ENCODE data around the gene SLC6A13. TPM values are rescaled to one million over a fixed set of nuclear protein-coding genes. Genes with fewer than 3 reads are reported as not detected.
"Not testable (repeated sequence)": the region's sequence is repeated elsewhere in the genome, so short reads cannot be mapped to it uniquely, and the experiment has no call there.

The SLC6A13 gene
- polyA plus RNA-seq, 3 donors, result 44.2 to 60.0 (median 57.2) TPM

DNA sequence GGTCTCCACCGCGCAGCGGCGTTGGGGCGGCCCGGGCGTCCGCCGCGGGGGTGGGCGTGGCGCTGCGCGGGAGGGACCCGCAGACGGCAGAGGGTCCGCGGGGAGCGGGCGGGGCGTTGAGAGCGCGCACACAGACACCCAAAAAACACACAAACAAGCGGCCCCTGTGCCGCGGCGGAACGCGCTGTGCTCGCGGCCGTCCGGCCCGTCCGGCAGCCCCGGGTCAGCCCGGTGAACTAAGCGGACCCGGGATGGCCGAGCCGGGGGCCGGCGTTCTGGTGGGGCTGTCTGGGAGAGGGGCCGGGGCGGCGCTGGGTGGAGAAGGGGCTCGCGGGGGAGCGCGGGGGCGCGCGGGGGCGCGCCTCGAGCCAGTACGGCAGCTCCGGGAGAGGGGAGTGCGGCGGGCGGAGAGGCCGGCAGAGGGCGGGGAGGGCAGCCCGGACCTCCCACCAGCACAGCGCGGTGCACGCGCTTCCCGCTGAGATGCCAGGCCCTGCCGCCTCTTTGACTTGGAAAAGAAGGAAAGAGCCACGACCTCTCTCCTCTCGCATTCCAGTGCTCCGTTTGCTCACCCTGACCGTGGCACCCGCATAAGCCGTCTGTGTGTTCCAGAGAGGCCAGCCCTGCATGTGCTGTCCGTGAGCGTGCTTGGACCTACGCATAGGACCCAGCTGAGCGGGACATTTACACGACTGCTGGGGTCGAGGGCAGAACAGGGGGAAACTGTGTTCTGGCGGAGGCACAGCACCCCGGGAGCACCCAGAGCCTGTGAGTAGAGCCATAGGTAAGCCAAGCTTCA, 59.0 kb downstream of the SLC6A13 start:
- DNase-seq, result no peak

DNA sequence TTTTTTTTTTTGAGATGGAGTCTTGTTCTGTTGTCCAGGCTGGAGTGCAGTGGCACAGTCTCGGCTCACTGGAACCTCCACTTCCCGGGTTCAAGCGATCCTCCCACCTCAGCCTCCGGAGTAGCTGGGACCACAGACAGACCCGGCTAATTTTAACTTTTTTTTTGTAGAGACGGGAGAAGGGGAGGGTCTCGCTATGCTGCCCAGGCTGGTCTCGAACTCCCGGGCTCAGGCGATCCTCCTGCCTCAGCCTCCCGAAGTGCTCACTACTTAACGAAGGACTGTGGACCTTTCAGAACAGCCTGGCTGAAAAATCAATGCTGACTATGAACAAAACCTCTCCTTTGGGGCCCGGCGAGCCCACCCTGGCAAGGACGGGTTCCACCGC, 59.6 kb downstream of the SLC6A13 start:
- no peak for DNase-seq

DNA sequence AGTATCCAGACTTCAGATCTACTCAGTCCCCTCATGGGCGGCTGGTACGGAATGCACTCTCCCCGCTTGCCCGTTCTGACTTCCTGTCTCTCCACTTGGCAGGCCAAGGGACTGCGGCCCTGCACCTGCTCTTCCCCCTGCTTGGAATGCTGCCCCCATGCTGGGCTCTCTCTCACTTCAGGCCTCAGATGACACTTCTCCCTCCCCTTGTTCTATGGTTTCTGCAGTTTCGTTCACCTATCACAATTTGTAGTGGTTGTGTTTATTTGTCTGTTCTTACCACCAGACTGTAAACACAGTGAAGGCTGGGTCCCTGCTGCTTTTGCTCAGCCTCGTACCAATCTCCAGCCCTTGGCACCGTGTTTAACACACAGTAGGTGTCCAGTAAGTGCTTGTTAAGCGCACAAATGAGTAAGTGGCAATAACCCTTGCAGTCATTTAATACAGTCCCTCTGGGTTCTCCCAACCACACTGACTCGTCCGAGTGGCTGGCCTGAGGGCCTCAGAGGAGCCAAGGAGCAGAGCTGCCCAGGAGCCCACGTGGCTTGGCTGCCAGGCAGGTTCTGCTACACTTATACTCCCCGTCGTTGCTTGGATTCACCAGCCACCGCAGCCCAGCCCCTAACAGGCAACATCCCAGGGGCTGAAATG, 60.4 kb downstream of the SLC6A13 start:
- DNase-seq, result no peak

DNA sequence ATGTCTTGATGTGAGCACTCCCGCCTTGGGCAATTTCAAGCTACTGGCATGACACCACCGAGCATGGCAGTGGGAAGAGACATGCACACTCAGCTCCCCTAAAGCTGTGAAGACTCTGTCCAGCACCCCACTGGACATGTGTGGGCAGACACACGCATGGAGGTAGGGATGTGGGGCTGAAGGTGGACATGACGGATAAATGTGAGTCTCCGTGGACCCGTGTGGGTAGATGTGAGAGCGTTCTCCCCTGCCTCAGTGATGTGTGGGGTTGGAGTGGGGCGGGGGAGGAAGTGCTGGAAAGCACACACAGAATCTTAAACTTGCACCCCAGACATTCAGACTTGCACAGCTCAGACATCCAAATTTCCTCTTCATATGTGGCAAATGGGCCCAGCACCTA, 61.3 kb downstream of the SLC6A13 start:
- DNase-seq, result no peak

DNA sequence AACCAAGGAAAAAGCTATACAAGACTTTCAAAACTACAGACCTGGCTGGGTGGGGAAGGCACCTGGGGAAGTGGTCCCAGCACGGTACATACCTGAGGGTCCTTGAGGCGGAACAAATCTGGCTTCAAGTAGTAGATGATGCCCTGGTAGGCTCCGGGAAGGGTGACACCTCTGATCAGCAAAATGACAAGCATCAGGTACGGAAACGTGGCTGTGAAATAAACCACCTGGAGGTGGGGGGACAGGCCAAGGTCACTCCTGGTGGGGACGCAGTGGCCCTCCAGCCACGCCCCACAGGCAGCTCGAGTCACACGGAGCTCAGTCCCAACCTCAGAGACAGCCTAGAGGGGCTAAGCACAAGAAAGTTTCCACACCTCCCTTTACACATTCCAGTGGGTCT, 63.9 kb downstream of the SLC6A13 start:
- DNase-seq, result no peak

DNA sequence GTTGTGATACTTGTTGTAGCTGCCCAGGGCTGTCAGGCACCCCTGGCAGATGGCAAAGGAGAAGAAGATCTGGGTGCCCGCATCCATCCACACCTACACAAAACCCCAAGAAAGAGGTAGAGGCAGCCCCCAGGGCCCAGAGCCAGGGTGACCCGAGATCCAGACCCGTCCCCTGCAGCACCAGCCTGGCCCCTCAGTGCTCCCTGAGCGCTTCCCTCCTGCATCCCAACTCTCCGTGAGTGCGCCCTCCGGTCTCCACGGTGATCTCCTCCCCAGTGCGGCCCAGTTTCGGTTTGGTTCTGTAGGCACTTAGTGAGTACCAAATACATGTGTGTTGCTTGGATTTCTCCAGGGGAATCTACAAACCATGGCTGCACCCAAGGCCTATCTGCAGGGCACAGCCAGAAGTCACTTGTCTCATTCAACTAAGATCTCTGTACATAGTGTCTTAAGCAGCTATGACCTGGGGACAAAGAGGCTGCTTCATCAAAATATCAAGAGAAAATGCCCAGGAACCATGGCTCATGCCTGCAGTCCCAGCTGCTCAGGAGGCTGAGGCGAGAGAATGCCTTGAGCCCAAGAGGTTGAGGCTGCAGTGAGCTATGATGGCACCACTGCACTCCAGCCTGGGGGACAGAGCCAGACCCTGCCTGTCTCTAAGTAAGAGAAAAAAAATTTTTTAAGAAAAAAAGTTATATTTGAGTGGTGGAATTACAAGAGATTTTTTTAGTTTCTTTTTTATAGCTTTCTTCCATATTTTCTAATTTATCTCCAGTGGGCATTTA, 64.5 kb downstream of the SLC6A13 start:
- no peak for DNase-seq

DNA sequence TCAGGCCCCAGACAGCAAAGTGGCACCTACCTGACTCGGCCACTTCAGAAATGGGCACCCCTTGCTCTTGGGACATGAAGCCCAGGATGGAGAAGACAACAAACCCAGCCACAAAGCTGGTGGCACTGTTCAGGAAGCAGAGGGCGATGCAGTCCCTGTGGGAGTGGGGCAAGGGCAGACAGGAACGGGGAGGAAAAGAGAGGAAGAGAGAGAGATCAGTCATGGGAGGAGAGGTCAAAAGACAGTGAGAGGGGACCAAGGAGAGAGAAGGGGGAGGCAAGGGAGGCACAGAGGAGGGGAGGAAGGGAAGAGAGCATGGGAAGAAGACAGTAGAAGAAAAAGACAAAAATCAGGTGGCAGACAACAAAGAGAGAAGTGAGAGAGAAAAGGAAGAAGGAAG, 65.3 kb downstream of the SLC6A13 start:
- no peak for DNase-seq

DNA sequence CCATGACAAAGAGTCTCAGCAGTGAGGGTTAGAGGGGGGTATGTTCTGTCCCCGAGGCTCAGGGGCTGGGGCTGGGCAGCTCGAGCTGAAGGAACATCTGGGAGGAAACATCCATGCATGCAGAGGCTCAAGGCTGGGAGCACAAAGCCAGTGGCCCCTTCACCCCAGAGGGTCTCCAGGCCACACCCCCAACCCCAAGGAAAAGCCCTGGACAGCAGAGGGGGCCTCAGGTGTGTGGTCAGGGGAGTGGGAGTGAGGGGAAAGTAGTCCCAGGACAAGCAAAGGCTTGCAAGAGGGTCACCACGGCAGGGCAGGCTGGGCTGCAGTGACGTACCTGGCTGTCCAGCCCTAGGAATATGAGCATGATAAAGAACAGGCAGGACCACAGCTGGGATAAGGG, 66.2 kb downstream of the SLC6A13 start:
- no peak for DNase-seq

DNA sequence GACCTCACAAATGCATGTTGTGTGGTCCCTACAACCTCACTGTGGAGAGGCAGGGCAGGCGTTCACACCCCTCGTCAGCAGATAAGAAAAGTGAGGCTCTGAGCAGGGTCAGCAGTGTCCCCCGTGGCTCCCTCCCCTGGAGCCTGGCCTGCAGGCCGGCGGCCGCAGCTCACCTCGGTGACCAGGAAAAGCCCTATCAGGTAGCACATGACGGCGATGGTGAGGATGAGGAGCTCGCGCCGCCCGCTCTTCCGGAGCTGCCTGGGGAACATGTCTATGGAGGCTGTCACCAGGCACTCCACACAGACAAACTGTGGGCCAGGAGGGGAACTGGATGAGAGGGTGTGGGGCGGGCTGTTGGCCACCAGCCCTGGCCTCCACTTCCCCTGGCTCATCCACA, 66.7 kb downstream of the SLC6A13 start:
- no peak for DNase-seq

DNA sequence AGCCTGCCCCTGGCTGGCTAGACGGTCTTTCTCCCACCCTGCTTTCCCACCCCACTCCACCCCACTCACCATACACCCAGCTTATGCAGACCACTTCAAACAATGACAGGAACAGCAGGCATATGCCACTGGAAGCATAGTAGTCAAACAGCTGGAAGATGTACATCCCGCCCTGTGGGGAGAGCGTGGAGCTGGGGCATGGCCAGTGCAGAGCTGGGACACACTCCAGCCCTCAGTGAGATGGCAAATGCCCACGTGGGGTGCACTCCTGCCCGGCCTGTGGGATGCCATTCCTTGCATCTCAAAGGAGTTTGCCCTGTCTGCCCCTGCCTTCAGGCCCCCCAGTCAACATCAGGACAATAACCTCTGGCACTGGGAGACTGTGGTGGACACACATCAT, 67.5 kb downstream of the SLC6A13 start:
- DNase-seq, result no peak

DNA sequence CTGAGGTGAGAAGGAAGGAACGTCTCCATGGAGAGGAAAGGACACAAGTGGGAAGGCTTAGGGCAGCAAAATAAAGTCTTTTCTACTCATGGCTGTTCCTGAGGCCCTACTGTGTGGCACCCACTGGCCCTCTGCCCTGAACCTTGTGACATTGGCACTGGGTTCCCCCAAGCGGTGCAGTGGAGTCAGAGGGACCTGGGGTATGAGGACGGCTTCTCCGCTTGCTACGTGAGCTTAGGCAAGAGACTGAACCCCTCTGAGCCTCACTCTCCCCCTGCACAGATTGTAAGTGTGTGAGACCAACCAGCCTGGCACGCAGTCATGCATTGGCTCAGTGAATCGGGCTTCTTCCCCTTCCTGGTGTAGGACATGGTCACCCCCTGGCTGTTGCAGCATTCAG, 68.4 kb downstream of the SLC6A13 start:
- no peak for DNase-seq

DNA sequence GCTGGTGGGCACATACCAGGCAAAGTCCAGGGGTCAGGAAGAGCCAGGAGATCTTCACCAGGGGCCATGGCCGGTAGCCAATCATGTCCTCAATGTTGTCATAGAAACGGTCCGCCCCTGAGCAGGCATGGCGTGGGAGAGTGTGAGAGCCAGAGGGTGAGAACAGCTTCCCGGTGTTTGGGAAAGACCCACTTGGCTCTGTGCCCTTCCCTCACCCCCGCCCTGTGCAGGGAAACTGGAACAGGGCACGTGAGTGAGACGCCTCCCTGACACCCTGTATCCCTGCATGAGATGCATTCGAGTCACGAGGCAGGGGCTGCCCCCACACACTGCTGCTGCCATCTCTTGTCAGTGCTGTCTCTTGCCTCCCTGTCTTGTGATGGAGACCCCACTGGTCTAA, 69.4 kb downstream of the SLC6A13 start:
- DNase-seq, result no peak

DNA sequence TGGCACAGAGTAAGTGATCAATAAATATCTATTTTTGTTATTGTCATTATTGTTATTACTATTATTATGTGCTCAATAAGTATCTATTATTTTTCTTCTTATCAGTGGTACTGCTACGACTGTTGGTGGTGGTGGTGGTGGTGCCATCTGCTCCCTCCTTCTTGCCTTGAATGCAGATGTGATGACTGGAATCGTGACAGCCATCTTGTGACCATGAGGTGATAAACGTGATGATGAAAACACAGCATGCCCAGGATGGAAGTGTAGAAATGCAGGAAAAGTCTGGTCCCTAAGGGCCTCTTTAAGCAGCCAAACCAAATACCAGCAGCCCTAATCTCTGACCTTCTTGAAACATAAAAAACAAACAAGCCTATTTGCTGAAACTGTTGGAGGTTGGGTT, 71.1 kb downstream of the SLC6A13 start:
- no peak for DNase-seq

DNA sequence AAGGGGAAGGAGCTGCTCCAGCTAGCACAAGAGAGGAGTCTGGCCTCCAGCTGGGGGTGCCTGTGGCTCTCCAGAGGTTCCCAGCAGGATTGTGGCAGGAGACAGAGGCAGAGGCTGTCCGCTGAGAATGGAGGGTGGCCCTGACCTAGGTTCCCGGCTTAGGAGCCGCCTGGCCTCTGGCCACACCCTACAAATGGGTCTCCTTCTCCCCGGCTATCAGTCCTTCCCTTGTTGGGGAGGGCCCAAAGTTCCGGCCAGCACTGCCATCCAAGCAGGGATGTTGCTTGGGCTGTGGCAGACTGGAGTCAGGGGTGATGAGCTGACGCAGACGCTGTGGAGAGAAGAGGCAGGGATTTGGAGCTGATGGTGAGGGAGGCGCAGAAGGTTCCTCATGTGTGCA, 71.8 kb downstream of the SLC6A13 start:
- DNase-seq, result no peak

DNA sequence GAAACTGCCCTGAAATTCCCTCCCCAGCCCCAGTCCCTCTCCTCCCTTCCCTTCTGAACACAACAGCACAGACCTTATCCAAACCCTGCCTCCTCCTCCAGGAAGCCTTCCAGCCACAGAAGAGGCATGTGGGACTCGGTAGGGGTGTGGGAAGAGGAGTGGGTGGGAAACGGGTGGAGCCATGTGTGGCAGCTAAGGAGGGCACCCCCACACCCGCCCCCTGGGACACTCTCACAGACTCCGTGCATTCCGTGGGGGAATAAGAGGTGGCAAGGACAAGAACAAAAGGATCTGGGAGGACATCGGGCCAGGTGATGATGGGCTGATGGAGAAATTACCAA, 73.0 kb downstream of the SLC6A13 start:
- no peak for DNase-seq

DNA sequence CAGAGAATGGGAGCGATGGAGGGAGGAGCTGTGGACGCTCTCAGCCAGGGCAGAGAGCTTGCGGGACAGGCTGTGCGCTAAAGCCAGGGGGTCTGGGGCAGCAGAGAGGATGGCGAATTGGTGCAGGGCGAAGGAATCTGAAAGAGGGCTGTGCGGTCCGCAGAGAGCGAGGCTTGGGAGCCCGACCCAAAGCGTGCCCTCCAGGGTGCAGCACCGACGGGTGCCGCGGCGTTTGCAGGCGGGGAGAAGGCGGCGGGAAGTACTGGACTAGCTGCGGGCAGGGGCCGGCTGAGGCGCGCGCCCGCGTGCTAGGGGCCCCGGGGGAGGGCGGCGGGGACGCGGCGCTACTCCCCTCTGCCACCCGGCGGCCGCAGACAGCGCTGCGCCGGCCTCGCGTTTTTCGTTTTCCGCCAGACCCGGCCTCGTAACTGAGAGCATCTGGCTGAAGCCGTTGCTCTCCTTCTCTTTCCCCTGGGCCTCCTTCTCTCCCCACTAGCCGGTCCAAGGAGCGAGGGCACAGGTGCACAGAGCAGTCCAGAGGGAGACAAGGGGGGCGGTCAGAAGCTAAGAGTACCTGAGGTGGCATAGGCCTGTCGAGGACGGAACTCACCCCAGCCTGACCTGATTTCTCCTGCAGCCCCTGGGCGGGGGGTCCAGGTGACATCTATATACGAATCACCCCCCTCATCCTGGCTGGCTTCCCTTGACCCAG, 73.6 kb downstream of the SLC6A13 start:
- DNase-seq, result no peak

DNA sequence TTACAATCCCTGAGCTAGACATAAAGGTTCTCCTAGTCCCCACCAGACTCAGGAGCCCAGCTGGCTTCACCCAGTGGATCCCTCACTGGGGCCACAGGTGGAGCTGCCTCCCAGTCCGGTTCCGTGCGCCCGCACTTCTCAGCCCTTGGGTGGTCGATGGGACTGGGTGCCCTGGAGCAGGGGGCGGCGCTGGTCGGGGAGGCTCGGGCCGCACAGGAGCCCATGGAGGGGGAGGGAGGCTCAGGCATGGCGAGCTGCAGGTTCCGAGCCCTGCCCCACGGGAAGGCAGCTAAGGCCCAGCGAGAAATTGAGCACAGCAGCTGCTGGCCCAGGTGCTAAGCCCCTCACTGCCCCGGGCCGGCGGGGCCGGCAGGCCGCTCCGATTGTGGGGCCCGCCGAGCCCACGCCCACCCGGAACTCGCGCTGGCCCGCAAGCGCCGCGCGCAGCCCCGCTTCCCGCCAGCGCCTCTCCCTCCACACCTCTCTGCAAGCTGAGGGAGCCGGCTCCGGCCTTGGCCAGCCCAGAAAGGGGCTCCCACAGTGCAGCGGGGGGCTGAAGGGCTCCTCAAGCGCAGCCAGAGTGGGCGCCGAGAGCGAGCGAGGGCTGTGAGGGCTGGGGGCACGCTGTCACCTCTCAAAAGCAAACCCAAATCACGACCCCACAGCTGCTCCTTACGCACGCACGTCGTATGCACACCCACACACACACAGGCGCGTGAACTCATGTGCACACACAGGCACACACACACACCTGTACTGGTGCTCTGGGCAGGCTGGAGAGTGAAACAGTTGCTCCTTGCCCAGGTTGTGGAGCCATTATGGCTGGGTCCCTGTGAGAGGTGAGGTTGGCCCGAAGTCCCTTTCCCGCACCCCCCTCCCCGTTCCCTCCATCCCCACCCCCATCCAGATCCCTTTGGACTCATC, 74.4 kb downstream of the SLC6A13 start:
- DNase-seq, result not testable (repeated sequence)

DNA sequence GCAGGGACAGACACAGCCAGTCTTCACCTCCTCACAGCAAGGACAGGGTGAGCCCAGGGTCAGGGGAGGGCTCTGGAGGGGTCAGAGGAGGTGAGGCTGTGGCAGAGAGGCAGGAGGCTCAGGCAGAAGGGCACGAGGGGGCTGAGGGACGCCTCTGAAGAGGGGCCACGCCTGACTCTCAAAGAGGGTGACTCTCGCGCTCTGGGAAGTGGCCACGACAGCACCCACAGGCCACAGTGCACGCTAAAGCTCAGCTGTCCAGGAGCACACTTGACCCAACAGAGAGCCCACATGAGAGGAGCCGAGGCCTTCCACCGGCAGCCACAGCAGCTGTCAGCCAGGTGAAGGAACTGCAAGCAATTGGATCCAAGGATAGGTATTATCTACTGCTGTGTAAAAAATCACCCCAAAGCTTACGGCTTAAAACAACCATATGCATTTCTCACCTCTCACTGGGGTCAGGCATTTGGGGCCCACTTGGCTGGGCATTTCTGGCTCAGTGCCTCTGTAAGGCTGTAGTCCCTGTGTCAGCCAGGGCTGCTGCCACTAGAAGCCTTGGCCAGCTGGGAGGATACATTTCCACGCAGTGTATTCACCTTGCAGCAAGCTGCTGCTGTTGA, 76.5 kb downstream of the SLC6A13 start:
- no peak for DNase-seq

DNA sequence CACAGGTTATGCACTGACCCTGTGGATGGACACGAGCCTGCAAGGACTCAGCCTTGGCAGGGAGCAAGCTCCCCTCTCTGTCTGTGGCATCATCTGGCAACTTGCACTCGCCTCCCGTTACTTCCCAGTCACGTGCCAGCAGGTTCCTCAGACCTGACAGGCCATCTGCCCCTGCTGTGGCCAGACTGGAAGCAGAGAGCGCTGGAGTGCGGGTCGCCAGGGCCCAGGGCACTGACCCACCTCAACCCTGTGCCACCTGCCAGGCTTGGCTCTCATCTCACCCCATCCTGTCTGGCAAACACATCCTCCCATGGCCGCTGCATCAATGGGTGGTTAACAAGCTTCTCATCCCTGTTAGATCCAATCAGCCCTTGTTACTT, 77.1 kb downstream of the SLC6A13 start:
- DNase-seq, result no peak

DNA sequence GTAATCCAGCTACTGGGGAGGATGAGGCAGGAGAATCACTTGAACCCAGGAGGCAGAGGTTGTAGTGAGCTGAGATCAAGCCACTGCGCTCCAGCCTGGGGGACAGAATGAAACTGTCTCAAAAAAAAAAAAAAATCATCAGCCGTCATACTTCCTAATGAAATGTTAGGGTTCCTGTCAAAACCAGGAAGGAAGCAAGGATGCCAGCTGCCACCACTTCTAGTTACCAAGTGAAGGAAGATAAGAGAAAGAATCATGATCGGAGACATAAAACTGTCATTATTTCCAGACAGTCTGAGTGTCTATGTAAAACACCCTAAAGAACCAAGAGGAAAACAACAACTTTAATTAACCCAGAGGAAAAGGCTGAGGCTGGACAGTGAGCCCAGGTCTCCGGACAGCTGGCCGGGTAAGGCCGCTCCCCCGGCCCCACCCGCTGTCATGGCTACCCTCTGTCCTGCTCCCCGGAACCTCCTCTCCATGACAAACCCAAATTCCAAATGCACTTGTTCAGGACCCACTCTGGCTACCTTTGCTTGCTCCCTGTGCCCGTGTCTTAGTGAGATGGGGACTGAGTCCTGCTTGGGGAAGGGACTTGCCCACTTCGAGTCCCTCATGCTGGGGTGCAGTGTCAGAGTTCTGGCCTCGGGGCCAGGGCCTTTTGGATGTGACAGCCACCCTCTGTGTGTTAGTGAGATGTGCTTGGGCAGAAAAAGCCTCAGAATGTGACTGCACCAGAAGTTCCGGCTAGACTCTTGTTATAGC, 77.6 kb downstream of the SLC6A13 start:
- DNase-seq, result no peak

Data from renal pelvis (tissue), 4 donors.